HG02973 (cell line): ENCODE measurements around the gene LSG1.
"Not testable (repeated sequence)": the region's sequence is repeated elsewhere in the genome, so short reads cannot be mapped to it uniquely, and the experiment has no call there.

Experiments used
- ATAC-seq: cut with Tn5 transposase; IDR thresholded peaks from one replicate; pipeline ENCODE4 v1.9.1; 2021; ENCODE audit warnings: moderate library complexity; ENCODE audit not compliant: unreplicated experiment

The LSG1 gene

DNA sequence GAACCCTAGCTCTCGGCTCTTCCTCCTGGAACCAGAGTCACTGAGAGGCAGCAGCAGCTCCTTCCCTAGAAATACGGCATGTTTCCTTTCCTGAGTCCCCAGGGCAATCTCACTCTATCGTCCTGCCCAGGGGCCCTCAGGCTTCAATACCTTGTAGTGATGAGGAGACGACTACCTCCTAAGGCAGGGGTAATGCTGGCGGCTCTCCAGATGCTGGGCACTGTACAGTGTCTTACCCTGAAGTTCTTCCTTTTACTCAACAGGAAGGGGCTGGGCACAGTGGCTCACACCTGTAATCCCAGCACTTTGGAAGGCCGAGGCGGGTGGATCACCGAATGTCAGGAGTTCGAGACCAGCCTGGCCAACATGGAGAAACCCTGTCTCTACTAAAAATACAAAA, 52.2 kb downstream of the LSG1 start:
- ATAC-seq = no peak

DNA sequence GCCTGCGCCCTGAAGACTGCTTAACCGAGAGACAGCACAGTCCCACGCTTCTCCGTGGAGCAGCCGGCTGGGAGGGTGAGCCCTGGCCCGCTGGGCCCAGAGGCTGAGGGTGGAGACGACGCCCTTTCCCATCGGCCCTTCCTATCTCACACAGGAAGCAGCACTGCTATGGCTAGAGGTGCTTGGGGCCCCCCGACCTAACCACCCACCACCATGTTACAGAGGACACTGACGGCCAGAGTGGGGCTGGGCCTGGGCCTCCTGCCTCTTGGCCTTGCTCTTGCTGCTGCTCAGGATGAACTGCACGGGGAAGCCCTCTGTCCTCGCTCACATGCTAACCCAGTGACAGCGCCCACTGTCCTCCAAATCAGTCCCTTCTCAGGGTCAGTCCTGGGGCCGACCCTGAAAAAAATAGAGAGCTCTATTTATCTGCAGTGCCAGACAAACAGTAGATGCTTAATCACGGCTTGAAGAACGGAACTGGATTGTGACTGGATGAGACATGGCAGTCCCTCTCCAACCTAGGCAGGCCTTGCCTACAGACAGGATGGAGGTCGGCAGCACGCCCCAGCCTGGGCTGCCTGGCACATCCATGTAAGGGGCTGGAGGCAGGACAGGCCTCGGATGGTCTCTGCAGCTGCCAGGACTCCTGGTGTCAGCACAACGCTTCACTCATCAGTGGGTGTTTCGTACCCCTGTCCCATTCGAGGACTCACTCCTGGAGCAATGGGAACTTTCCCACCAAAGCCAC, 53.0 kb downstream of the LSG1 start:
- ATAC-seq = no peak

DNA sequence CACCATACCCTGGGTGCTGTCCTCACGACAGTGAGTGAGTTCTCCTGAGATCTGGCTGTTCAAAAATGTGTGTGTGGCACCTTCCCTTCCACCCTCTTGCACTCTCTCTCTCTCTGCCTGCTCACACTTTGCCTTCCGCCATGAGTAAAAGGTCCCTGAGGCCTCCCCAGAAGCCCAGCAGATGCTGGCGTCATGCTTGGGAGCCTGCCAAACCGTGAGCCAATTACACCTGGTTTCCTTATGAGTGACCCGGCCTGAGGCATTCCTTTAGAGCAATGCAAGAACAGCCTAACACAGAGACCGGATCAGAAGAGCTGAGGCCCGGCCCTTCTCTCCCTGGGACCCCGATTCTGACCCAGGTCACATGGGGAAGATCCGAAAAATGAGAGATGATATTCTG, 54.2 kb downstream of the LSG1 start:
- no peak for ATAC-seq

DNA sequence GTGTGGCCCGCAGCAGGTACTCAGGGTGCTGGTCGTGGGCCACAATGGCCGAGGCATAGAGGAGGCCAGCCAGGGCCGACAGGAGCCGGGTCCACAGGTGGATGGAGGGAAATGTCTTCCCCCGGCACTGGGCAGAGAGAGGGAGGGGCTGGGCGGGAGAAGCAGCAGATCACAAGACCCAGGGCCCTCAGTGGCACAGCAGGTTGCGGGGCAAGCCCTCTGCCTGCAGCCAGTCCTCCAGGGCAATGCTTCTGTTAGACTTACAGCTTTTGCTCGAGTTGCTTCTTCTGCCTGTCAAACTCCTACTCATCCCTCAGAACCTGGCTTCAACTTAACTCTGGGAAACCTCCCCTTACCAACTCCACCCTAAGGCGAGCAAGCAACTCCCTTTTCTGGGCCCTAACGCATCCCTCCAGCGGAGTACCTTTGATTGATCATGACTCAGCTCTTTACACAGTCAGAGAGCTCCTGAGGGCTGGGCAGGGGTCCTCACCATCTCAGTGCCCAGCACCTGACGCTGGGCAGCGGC, 54.8 kb downstream of the LSG1 start:
- no peak for ATAC-seq

DNA sequence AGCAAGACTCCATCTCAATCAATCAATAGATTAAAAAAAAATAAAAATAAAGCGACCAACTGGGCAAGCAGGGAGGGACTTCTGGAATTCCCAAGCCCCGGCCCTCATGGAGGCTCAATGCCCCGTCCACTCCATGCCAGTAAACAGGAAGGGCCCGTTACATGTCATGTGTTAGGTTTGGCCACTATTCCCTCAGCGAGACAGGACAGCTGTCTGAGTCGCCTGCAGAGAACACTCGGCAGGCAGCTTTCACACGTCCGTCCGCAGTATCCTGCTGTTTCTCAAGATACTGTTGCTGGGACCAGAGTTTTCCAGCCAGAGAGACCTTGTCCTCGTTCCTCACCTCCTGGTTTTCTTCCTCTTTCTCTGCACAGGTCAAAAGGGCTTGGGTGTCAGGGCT, 56.8 kb downstream of the LSG1 start:
- ATAC-seq = no peak

DNA sequence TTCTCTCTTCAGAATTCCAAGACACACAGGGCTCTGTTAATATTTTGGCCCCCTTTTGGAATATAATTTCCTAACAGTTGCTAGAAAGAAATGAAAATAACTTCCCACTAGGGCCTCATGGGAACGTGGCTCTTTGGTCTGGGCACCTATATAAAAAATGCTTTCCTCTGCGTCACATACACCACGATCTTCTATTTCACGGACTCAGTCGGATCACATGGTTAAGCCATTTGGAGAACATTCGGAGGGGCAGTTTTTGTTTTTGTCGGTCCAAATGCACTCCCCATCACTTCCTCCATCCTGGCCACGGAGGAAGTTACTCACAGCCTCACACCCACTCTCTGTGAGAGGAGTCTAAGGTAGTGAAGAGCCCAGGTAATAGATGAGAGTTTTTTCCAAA, 59.8 kb downstream of the LSG1 start:
- ATAC-seq = no peak

DNA sequence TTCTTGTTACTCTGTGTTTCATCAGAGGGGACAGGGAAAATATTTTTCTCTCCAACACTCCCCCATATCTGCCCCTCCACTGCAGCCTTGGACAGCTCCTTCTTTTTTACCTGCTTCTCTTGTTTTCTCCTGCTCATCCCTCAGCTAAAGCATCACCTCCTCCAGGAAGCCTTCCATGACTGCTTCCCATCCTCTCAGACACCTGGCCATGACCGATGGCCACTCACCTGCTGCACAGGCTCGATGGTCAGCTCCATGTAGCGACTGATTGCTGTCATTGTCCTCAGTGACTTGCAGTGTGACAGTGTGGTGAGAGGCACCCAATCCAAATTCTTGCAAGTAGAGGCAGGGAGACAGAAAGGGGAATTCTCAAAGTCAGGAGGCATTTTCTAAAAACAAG, 61.3 kb downstream of the LSG1 start:
- ATAC-seq = no peak

DNA sequence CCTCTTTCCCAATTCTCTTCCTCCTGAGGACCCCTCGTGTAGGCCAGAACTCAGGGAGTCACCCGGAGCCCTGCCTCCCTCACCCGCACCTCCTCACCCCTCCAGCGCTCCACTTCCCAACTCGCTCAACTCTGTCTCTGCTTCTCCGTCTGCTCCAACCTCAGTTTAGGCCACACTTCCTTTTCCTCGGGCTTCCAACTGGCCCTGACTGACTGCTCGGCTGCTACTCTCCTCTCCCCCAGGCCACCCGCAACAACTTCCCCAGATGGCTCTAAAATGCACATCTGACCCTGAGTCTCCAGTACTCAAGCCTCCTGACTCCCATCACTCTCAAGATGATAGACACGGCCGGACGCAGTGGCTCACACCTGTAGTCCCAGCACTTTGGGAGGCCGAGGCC, 62.4 kb downstream of the LSG1 start:
- no peak for ATAC-seq

DNA sequence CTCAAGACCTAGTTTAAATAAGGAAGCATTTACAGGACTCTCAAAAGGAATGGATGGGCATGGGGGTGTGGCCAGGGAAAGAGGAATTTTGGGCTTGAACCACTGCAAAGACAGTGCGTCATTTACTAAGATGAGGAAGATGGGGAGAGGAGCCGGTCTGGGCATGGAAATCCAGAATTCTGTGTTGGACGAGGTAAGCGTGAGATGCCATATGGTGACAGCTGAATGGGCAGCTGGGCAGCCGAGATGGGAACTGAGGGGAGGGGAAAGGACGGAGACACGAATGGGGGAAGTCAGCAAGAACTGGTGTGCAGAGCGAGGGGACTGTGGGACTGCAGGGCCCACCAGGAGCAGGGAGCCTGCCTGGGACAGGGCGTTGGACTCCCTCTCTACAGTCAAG, 63.0 kb downstream of the LSG1 start:
- no peak for ATAC-seq

DNA sequence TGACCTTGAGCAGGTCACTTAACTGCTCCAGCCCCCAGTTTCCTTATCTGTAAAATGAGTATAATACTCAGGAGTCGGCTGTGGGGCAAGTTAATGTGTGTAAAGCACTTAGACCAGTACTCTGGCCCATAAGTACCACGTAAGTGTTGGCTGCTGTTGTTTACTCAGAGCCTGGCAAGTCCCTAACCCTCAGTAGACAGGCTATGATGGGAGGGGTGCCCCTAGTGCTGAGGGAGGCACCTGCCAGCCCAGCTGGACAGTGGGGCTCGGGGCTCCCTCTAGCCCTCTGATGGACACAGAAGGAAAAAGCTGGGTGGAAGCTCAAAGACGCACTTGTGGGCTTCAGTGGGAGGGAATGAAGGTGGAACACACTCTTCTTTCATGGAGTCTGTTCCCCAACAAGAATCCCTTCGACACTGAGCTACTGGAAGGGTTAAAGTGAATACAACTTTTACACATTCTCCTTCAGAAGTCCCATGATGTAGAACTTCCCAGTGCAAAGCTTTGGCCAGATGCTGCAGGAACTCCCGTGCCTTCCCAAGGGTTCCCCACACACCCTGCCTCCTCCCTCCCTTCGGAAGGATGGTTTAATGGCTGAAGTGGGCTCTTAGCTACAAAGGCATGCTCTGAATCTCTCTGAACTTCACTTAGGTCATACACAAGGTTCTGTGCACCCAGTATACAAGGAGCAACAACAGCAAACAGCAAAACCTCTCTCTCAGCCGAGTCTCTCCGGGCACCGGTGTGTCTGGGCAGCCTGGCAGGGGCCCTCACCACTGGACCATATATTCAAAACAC, 64.2 kb downstream of the LSG1 start:
- no peak for ATAC-seq

DNA sequence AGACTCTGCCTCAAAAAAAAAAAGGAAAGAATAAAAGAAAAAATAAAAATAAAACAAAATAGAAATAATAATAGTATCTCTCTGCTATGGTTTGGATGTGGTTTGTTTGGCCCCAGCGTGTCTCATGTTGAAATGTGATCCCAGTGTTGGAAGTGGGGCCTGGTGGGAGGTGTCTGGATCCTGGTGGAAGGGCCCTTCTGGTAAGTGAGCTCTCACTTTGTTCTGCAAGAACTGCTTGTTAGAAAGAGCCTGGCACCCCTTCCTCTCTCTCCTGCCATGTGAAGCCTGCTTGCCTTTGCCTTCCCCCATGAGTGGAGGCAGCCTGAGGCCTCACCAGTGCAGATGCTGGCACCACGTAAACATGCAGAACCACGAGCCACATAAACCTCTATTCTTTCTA, 65.0 kb downstream of the LSG1 start:
- no peak for ATAC-seq

DNA sequence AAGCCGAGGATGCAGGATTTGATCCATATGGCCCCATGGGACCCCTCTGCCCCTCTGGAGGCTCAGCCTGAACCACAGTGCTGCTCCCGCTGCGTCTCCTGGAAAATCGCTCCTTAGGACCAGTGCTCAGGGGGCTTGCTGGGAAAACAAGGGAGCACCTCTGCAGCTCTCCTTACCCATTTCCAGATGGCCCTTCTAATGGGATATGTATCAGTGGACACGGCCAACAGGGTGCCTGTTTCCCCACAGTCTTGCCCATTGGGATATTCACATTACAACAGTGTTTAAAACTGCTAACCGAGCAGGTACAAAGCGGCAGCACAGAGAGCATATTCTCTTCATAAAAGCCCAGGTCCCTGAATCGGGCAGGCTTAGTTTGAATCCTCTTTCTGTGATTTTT, 65.8 kb downstream of the LSG1 start:
- ATAC-seq = no peak

DNA sequence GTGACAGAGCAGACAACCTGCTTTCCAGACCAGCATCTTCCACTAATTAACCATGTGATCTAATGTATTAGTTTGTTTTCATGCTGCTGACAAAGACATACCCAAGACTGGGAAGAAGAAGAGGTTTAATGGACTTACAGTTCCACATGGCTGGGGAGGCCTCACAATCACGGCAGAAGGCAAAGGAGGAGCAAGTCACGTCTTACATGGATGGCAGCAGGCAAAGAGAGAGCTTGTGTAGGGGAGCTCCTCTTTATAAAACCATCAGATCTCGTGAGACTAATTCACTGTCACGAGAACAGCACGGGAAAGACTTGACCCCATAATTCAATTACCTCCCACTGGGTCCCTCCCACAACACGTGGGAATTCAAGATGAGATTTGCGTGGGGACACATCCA, 66.7 kb downstream of the LSG1 start:
- ATAC-seq = not testable (repeated sequence)

DNA sequence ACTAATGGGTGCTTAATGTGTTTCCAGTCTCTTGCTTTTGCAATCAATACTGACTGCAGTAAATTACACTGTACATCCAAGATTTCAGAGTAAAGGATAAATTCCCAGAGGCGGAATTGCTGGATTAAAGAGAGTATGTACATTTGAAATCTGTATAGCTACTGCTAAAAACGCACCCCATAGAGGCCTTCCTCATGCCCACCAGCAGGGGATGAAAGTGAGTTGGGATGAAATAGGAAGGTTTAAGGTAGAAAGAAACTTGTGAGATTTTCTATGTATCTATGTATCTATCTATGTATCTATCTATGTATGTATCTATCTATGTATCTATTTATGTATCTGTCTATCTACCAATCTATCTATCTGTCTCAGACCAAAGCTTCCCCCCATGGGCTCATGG, 67.2 kb downstream of the LSG1 start:
- no peak for ATAC-seq

DNA sequence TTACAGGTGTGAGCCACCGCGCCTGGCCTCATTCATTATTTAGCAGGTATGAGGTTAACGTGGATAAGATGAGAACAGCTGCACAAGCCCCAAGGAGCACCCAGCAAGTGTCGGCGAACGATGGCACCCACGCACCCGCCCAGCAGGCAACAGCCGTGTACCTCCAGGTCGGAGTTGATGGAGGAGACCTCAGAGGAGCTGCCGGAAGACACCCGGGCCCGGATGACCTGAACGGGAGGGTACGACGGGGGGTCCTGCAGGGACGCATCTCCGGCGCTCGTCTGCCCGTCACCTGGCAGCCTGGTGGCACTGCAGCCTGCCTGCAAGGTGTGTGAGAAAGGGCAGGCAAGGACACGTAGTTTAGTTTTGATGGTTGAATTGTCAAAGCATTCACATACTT, 67.9 kb downstream of the LSG1 start:
- ATAC-seq = no peak

DNA sequence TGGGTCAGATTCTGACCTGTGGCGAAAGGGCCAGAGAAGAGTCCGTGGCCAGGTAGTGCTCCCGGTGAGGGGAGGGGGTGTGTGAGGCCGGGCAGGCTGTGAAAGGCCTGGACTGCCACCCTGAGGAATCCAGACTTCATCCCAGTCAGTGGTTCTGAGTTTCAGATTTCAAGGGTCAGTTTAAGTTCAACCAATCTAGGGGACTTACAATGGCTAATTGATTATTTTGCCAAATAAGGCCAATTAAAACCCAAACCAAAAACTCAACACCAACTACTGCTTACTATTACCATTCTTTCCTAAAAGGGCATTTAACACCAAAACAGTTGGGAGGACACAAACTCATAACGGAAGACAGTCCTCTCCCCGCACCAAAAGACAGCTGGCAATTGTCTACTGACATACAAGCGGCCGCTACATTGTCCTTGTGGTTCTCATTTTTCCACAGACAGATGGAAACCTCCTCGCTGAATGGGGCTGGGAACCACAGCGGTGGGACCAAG, 69.3 kb downstream of the LSG1 start:
- no peak for ATAC-seq

DNA sequence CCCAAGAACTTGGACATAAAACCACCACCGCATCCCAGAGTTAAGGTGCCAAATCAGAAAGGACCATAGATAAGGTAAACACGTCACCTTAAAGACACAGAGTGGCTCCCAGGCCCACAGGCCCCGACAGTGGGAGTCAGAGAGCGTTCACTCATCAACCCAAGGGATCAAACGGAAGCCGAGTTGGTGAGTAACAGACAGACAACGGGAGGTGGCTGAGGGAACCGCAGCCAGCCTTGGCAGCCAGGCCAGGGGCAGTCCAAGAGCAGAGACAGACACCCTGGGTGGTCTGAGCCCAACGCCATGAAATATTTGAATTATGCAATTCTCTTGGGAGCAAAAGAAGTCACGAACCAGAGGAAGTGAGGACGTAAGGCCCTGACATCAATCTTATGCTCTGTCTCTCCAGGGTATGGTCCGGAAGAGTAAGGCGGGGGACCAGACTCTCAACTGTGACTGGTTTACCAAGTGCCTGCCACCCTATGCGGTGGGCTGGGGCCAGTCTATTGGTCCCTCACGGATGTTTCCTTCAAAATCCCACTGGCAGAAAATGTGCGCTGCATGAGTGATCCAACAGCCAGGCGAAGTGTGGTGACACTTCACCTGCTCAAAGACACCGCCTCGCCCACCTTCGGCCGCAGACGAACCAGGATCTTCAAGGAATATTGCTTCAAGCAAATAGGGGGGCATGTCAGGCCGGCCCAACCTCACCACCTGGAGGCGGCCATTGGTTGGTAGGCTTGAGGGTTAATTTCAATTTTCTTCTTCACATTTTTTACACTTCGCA, 73.0 kb downstream of the LSG1 start:
- ATAC-seq = no peak

DNA sequence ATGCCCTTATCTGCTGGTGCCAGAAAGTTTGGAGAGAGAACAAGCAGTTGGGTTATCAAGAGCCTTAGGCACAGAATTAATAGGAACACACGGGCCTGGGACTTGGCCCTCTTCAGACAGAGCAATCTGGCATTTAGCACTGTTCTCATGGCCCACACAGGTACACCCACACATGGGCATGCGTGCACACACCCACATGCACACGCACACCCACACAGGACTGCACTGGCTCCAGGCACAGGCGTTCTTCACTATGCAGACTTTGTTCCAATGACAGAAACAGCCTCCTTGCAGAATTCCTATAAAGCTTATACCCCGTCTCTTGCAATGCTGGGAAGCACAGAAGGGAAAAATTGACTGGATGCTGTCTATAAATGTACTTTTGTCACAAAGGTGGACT, 75.1 kb downstream of the LSG1 start:
- no peak for ATAC-seq

DNA sequence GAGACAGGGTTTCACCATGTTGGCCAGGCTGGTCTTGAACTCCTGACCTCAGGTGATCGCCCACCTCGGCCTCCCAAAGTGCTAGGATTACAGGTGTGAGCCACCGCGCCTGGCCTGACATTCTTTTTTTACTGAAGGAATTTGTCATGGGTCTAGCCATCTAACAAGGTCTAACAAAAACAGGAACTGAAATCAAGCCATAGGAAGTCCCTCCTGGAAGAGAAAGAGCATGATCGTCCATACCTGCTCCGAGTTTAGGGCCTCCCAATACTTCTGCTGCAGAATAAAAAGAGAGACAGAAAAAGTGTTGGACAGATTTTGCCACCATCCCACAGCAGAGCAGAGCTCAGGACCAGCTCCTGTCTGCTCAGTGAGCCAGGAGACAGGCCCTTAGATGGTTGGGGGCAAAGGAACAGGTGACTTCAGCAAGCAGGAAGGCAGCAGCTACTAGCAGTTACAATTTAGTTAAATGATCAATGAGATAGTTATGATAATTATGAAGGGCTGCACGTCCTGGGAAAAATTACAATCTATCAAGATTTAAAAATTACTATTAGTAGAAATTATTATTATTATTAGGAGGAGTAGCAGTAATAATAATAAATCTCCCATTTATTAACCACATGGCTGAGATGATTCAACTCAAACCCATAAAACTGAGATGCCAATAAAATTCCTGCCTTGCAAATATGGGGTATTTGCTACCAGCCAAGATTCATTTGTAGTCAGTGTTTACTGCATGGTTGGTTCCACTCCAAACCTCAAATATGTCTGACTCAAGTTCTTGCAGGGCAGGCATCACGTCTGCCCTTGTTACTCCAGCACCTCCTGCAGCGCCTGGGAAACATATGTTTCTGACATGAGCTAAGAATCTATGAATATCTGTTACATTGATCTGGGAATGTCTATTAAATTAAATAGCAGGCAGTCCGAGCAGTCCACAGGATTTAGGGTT, 78.9 kb downstream of the LSG1 start:
- ATAC-seq = no peak
